AG09319 (cell line): ENCODE measurements around the gene EFL1.
"Not testable (repeated sequence)": the region's sequence is repeated elsewhere in the genome, so short reads cannot be mapped to it uniquely, and the experiment has no call there.

Experiments used
- DNase-seq: peaks from one replicate; pipeline ENCODE4 v3.0.0-alpha.2; 2010; ENCODE audit warnings: low read depth; ENCODE audit errors: extremely low read depth
- CTCF ChIP-seq: IDR thresholded peaks from 2 replicates; pipeline ENCODE4 v1.5.1; 2011; ENCODE audit warnings: low read depth, mild to moderate bottlenecking, inconsistent platforms, low read length, moderate library complexity

The EFL1 gene

GRCh38 chr15:82263350-82263749, 816 bp upstream of the EFL1 start:
- no peak for DNase-seq
- no peak for TF ChIP-seq CTCF

DNA sequence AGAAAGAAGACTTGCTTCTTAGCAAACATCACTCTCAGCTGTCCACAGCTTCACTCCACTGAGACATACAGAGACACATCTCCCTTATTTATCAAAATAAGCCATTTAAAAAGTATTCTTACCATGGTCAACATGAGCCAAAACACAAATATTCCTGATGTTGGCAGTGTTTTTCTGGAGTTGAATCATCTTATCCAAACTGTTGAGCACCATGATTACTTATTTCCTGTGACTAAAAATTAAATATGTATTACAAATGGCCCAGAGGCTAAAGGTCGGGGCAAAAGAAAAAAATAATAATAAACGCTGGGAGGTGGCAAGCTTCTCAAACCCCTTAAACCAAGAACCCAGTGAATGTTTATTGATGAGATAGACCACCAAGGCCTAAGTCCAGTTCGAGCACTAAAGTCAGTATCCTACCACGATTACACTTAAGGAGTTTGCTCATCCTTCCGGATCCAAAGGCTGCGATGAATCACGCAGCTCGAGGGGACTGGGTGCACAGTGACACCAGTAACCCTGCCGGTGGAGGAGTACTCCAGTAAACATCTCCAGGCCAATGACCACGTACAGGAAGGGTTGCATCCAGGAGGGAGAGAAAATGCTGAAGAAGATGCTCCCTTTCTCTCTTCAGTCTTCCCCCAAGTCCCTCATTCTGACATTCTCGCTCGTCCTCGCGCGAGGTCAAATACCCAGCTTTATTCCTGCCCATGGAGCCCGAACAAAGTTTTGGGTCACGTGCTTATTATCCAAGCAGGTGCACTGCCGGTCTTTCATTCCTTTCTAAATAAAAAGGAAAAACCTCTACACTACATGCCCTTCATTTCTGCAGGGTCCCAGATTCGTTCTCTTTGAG, 740 bp downstream of the EFL1 start:
- DNase-seq = not testable (repeated sequence)

DNA sequence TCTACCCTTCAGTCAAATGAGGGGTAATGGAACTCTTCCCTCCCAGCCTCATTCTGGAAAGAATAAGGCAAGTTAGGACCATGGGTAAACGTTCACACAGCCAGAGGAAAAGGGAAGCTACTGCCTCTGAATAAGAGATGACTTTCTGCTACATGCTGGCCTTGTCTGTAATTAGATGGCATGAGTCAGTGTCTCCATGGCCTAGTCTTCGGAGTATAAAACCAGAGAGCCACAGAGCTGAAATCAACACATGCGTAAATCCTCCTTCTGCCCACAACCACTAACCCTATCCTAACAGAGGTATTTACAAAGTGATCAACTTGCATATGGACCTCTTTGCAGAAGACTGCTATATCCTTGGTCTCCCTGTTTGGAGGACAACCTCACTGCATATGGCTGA, 14.3 kb downstream of the EFL1 start:
- not testable (repeated sequence) for DNase-seq

DNA sequence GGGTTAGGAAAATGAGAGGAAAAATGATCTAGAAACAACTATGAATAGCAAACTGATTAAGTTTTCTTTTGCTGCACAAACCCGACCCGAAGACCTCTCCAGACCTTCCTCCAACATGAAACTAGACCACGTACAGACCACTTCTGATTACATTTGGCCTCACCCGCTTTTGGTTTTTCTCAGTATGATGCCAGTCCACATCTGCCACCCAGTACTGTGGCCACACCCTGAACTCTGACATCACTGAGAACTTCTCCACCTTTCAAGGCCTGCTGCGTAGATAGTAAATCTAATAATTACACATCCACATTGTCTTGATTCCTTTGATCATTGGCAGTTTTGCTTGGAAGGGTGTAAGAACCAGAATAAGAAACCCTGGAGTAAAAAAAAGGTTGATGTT, 16.6 kb downstream of the EFL1 start:
- DNase-seq = not testable (repeated sequence)

- DNase-seq = not testable (repeated sequence)
Observed at GRCh38 chr15:82243644-82244043, 18.9 kb downstream of the EFL1 start.

DNA sequence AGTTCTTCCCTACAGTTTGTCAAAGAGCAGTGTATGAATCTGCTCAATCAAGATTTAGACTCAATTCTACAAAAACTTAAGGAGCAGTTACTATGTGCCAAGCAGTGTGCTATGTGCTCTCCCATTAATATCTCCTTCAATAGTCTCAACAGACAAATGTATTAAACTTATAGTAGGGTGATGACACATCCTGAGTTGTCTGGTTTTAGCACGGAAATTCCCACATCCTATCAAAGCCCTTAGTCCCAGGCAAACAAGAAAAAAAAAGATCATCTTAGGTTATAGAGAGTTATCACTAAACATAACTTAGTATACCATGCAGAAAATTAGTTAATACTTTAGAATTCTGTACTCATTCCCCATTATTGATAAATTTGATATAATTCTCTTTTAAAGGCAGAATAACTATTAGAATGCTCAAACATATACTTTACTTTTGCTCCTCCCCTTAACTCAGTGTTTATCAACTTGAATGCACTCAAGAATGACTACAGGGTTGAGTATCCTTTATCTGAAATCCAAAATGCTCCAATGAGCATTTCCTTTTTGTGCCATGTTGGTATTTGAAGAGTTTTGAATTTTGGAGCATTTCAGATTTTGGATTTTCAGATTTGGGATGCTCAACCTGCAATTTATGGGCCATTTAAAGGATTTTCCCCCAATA, 20.6 kb downstream of the EFL1 start:
- not testable (repeated sequence) for DNase-seq

- no peak for TF ChIP-seq CTCF
Observed at GRCh38 chr15:82239685-82240391, 22.7 kb downstream of the EFL1 start.

GRCh38 chr15:82237944-82238534, 24.5 kb downstream of the EFL1 start:
- DNase-seq = not testable (repeated sequence)

More at GRCh38 chr15:82239685-82240391, 22.7 kb downstream of the EFL1 start:
- no peak for DNase-seq

DNA sequence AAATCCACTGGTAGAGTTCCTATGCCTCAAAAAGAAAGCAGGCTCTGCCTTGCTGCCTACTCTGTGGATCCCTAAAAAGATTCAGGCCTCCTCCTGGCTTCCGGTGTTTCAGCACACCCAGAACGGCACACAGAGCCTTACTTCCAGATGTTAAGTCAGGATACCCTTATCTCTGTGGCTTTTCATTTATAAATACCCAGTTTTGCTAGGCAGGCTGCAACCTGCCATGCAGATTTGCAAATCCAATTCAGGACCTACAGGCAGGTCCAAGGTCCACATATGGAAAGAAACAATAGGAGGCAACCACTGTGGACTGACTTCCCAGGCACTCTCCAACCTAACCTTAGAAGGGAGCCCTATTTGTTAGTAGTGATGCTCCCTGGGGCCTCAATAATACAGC, 30.7 kb downstream of the EFL1 start:
- DNase-seq = no peak
- TF ChIP-seq CTCF = no peak

- DNase-seq = no peak
- TF ChIP-seq CTCF = no peak
Observed at GRCh38 chr15:82231233-82231632, 31.3 kb downstream of the EFL1 start.
